HepG2 (cell line): ENCODE measurements around the gene FAF2. TPM values are rescaled to one million over a fixed set of nuclear protein-coding genes. Genes with fewer than 3 reads are reported as not detected.

Experiments used
- ATF6 ChIP-seq: sonication (generic); formaldehyde crosslinking; conservative IDR thresholded peaks from 2 replicates; pipeline ENCODE4 v1.4.0; 2020; ENCODE audit warnings: missing genetic modification reagents
- ETV6 ChIP-seq: sonication (generic); formaldehyde crosslinking; conservative IDR thresholded peaks from 2 replicates; pipeline ENCODE4 v1.4.0; 2020; ENCODE audit warnings: missing genetic modification reagents
- HNF1A ChIP-seq, 2 experiments: sonication (generic) in 1 of 2; formaldehyde crosslinking in 1 of 2; IDR thresholded peaks; 2 replicates each; pipeline versions ENCODE4 v1.4.0 to v1.6.1; 2016 to 2020; ENCODE audit warnings: borderline replicate concordance in 1 of 2, low read depth in 1 of 2, mild to moderate bottlenecking in 1 of 2, missing genetic modification reagents in 1 of 2
- KAT7 ChIP-seq: IDR thresholded peaks from 2 replicates; pipeline ENCODE4 v1.6.1; 2018; ENCODE audit warnings: borderline replicate concordance, missing compliant biosample characterization
- MAFF ChIP-seq: IDR thresholded peaks from 2 replicates; pipeline ENCODE4 v1.6.1; 2011; ENCODE audit warnings: low read depth, low read length, improper control_type of control experiment
- MAFG ChIP-seq: sonication (generic); formaldehyde crosslinking; IDR thresholded peaks from 2 replicates; pipeline ENCODE4 v1.5.1; 2020; ENCODE audit warnings: mild to moderate bottlenecking, missing genetic modification reagents
- POLR2A ChIP-seq, 2 experiments: IDR thresholded peaks; 2 replicates each; pipeline ENCODE4 v1.6.1; 2011; ENCODE audit warnings: low read depth in 2 of 2, low read length in 2 of 2, mild to moderate bottlenecking in 1 of 2, moderate library complexity in 1 of 2; ENCODE audit not compliant: insufficient read depth in 1 of 2
- RFXAP ChIP-seq: sonication (generic); formaldehyde crosslinking; IDR thresholded peaks from 2 replicates; pipeline ENCODE4 v1.4.0; 2020; ENCODE audit warnings: missing genetic modification reagents, borderline replicate concordance
- SMYD3 ChIP-seq: sonication (generic); formaldehyde crosslinking; IDR thresholded peaks from 2 replicates; pipeline ENCODE4 v1.8.1; 2023; ENCODE audit warnings: mild to moderate bottlenecking, missing genetic modification reagents
- TFAP4 ChIP-seq: sonication (generic); IDR thresholded peaks from 2 replicates; pipeline ENCODE4 v1.6.1; 2016; ENCODE audit warnings: low read depth, borderline replicate concordance
- THYN1 ChIP-seq: sonication (generic); formaldehyde crosslinking; IDR thresholded peaks from 2 replicates; pipeline ENCODE4 v1.8.1; 2023; ENCODE audit warnings: low read depth, mild to moderate bottlenecking, moderate library complexity, missing genetic modification reagents, borderline replicate concordance
- ZNF24 ChIP-seq: fragments of 450-650 bp; IDR thresholded peaks from 2 replicates; pipeline ENCODE4 v1.6.1; 2017; ENCODE audit warnings: antibody characterized with exemption, mild to moderate bottlenecking
- ZNF570 ChIP-seq: sonication (generic); formaldehyde crosslinking; IDR thresholded peaks from 2 replicates; pipeline ENCODE4 v1.4.0; 2020; ENCODE audit warnings: mild to moderate bottlenecking, missing genetic modification reagents, borderline replicate concordance
- ZSCAN22 ChIP-seq: sonication (generic); formaldehyde crosslinking; IDR thresholded peaks from 2 replicates; pipeline ENCODE4 v1.4.0; 2020; ENCODE audit warnings: mild to moderate bottlenecking, missing genetic modification reagents
- polyA plus RNA-seq, 8 experiments: library from polyadenylated mRNA; depleted of rRNA in 3 of 8; stranded (reverse) in 7 of 8; unstranded in 1 of 8; fragments of >200 nt; fragmentation: Illumina TruSeq in 4 of 8; extraction: Trizol in 4 of 8; gene quantifications; 2 replicates each; pipeline versions ENCODE4 v1.2.1 to v1.2.3, GENCODE V29; 2011 to 2016; ENCODE audit warnings: low read depth in 4 of 8, missing spikeins in 1 of 8, mixed read lengths in 1 of 8; ENCODE audit not compliant: insufficient read depth in 1 of 8
- total RNA-seq, 5 experiments: library from RNA; depleted of rRNA; stranded (reverse); fragments of >200 nt; fragmentation: Illumina TruSeq; extraction: Trizol; gene quantifications; 2 replicates each; pipeline ENCODE4 v1.2.3, GENCODE V29; 2016; ENCODE audit warnings: low read depth in 1 of 5
- TF ChIP-seq, protein P1 (sequence below): sonication (generic); formaldehyde crosslinking; IDR thresholded peaks from 2 replicates; pipeline ENCODE4 v1.4.0; 2020; ENCODE audit warnings: mild to moderate bottlenecking, missing genetic modification reagents
- TF ChIP-seq, protein P2 (sequence below): sonication (generic); formaldehyde crosslinking; IDR thresholded peaks from 2 replicates; pipeline ENCODE4 v1.4.0; 2020; ENCODE audit warnings: missing genetic modification reagents

FAF2 gene
- total and polyA plus RNA-seq, 2 of the 13 experiments (the other 11 are each of a cell fraction or from before 2014, with no cell fraction given): 27.8 to 34.3 TPM

DNA sequence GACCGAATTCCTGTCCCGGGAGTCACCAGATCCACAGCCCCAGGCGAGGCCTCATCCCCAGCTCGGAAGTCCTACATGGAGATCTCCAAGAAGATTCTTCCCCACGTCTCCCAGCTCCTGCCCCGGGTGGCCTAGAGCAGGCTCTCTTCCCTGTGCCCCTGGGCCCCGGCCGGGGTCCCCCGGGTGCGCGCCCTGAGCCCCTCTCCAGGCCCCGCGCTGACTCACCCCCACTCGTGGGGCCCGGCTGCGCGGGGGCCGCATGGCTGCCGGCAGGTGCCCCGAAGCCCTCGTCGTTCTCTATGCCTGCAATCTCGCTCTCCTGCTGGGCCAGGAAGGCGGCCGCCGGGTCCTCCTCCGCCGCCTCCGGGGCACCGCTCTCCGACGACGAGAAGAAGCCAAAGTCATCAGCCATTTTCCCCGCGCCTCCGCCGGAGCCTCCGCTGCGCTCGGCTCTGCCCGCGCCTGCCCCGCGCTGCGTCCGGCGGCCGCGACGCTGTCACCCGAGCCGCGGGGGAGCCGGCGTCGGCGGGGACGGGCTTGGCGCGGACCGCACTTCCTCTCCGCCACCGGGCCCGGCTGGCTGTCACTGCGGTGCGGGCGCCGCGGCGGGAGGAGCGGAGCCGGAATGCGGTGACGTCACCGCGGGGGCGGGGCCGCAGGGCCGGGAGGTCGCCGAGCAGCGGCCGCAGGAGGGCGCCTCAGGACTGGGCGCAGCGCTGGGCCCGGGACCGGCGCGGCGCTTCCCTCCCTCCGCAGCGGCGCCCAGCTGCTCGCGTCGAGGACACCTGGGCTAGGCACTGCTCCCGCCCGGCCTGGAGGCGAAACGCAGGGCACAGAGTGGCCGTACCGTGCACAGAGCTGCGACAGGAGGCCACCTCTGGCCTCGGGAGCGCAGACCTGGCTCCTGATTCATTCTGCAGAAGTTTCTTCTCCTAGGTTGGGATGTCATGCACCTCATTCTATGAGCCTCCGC lies 31.9 kb upstream of the FAF2 start, which contains the start of gene CLTB (continued):
- TF ChIP-seq ATF6 (CRISPR knock-in tag) (no peak), POLR2A (IDR thresholded peaks at IDR 0.05; ENCODE audit: insufficient read depth in 1 of 2, low read depth in 2 of 2, low read length in 2 of 2) (peak in 1 of 2 experiments; percentile 32; a peak in 1 of 4 replicates), HNF1A (IDR thresholded peaks at IDR 0.05; ENCODE audit: low read depth) (no peak), HNF1A (CRISPR knock-in tag; IDR thresholded peaks at IDR 0.05; ENCODE audit: borderline replicate concordance) (peak; percentile 29; the same call in 1 of the 2 replicates), THYN1 (CRISPR knock-in tag) (no peak), ZNF24 (0 out of 2 replicates have a peak, but pooled peaks have one; percentile 31), ETV6 (CRISPR knock-in tag) (no peak), RFXAP (CRISPR knock-in tag) (peak; percentile 45; the same call in 1 of the 2 replicates), SMYD3 (no peak), KAT7 (CRISPR knock-in tag) (no peak), ZSCAN22 (CRISPR knock-in tag) (no peak), MAFF (no peak), MAFG (CRISPR knock-in tag) (no peak), ZNF570 (CRISPR knock-in tag) (no peak), TFAP4 (peak; percentile 89)
- TF ChIP-seq, protein P1, sequence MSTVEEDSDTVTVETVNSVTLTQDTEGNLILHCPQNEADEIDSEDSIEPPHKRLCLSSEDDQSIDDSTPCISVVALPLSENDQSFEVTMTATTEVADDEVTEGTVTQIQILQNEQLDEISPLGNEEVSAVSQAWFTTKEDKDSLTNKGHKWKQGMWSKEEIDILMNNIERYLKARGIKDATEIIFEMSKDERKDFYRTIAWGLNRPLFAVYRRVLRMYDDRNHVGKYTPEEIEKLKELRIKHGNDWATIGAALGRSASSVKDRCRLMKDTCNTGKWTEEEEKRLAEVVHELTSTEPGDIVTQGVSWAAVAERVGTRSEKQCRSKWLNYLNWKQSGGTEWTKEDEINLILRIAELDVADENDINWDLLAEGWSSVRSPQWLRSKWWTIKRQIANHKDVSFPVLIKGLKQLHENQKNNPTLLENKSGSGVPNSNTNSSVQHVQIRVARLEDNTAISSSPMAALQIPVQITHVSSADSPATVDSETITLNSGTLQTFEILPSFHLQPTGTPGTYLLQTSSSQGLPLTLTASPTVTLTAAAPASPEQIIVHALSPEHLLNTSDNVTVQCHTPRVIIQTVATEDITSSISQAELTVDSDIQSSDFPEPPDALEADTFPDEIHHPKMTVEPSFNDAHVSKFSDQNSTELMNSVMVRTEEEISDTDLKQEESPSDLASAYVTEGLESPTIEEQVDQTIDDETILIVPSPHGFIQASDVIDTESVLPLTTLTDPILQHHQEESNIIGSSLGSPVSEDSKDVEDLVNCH (CRISPR knock-in tag): no peak
- TF ChIP-seq, protein P2, sequence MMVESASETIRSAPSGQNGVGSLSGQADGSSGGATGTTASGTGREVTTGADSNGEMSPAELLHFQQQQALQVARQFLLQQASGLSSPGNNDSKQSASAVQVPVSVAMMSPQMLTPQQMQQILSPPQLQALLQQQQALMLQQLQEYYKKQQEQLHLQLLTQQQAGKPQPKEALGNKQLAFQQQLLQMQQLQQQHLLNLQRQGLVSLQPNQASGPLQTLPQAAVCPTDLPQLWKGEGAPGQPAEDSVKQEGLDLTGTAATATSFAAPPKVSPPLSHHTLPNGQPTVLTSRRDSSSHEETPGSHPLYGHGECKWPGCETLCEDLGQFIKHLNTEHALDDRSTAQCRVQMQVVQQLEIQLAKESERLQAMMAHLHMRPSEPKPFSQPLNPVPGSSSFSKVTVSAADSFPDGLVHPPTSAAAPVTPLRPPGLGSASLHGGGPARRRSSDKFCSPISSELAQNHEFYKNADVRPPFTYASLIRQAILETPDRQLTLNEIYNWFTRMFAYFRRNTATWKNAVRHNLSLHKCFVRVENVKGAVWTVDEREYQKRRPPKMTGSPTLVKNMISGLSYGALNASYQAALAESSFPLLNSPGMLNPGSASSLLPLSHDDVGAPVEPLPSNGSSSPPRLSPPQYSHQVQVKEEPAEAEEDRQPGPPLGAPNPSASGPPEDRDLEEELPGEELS (CRISPR knock-in tag): no peak
